HG03108 (cell line): ENCODE data around the gene THY1.
"Not testable (repeated sequence)": the region's sequence is repeated elsewhere in the genome, so short reads cannot be mapped to it uniquely, and the experiment has no call there.

Source experiments
- ATAC-seq: cut with Tn5 transposase; IDR thresholded peaks from one replicate; pipeline ENCODE4 v1.9.1; 2021; ENCODE audit warnings: moderate library complexity; ENCODE audit not compliant: unreplicated experiment

Gene THY1

DNA sequence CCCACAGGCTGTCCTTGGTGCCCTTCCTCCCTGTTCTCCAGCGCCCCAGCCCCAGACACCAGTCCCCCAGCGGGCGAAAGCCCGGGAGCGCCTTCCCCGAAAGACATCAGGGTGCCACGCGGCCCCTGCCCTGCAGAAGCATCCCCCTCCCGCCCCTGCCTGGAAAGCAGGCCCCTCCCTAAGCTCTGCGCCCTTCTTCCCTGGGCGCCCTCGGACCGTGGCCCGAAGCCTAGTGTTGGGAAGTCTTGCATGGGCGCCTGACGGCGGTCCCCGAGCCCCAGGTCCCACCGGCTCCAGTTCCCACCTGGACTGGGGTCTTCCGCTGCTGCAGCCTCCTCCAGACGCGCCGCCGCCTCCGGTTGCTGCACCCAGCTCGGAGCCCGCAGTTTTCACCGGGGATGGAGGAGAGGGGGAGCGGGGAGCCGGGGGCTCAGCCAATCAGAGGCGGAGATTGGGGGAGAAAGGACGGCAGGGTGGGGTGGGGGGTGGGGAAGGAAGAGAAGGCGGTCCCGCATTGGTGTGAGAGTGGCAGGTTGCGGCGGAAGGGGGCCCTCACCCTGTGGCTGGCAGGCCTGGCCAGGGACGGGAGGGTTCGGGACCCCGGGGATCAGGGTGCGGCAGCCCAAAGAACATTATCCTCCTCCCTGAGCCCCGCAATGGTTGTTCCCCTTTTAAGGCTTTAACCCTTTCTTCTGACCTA, at the start of gene THY1:
TSS of gene THY1 (minus strand) at position 364 of the 700 bp plus-strand sequence. CDS start 2,267 bp downstream, outside the sequence.
- no peak for ATAC-seq

DNA sequence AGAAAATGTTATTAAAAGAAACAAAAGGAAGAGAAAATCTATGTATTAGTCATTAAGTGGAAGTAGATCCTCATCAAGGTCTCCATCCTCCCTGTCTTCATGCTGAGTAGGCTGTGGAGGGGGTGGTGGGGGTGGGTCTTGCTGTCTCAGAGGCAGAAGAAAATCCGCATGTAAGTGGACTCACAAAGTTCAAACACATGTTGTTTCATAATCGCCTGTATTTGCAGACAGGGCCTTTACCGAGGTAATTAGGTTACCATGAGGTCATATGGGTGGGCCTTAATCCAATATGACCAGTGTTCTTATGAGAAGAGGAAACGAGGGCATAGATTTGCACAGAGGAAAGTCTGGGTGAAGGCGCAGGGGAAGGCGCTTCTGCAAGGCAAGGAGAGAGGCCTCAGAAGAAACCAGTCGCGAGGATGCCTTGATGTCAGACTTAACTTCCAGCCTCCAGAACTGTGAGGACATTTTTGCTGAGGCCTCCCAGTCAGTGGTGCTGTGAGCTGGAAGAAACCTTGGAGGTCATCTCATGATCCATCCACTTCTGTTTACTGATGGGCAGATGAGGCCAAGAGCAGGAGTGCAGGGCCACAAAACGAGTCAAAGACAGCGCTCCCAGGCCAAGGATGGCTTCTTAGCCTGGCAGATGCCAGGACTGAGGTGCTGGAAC, 49.3 kb upstream of the THY1 start:
- ATAC-seq, result no peak

- no peak for ATAC-seq
Measured at GRCh38 chr11:119471329-119471728, 48.4 kb upstream of the THY1 start.

DNA sequence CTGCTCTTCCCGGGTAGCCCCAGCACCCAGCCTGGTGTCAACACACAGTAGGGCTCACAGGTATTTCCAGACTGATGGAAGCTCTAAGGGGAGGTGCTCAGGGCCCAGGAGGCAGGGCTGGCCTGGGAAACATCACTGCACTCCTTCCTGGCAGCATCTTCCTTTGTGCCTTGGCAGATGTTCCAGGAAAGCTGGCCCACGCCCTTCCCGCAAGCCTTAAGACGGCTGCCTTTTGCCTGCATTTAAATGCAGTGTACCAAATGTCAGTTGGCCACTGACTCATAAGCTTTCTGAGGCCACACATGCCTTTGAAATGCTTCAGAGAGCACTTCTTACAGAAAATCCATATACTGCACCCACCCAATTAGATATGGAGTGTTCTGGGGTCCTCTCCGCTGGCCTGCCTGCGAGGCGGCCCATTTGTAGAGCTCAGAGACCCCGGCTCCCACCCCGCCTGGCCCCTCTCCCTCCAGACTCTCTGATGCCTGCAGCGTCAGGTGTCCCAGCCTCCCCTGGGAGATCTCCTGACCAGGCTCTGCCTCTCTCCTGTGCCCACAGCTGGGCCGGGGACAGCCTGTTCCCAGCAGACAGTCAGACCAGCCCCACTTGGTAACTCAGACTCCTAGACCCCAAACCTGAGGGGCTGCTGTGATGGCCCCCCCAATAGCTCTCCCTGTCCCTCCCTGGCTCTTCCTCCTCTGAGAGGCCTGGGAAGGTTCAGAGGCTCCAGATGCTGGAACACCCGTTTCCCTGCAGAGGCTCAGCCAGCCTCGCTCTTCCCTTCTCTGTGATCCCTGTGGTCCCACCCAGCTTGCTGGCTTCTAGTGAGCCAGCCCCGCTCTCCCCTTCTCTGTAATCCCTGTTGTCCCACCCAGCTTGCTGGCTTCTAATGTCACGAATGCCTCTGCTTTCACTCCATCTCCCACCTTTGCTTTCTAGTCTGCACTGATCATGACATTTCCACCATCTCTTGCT, 47.6 kb upstream of the THY1 start:
- no peak for ATAC-seq

DNA sequence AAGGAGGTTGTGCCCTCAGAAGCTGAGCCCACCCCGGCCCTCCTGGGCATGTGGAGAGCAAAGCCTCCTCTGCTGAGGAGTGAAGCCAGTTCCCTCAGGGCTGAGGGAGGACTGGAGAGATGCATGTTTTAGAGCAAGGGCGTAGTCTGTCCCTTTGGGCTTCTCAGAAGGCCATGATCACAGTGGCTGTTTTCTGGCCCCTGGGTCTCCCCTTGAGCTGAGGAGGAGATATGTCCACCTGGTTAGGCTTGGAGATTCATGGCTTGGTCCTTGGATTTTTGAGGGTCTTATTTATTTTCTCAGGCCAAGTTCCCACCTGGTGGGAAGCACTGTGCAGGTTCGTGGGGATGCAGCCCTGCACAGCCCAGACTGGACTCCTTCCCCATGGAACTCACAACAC, 46.5 kb upstream of the THY1 start:
- ATAC-seq, result no peak

- ATAC-seq, result no peak
Measured at GRCh38 chr11:119468511-119468910, 45.5 kb upstream of the THY1 start.

GRCh38 chr11:119461229-119461963, 38.4 kb upstream of the THY1 start:
- no peak for ATAC-seq

- ATAC-seq, result no peak
Measured at GRCh38 chr11:119460582-119460981, 37.6 kb upstream of the THY1 start.

GRCh38 chr11:119460097-119460496, 37.1 kb upstream of the THY1 start:
- ATAC-seq, result no peak

DNA sequence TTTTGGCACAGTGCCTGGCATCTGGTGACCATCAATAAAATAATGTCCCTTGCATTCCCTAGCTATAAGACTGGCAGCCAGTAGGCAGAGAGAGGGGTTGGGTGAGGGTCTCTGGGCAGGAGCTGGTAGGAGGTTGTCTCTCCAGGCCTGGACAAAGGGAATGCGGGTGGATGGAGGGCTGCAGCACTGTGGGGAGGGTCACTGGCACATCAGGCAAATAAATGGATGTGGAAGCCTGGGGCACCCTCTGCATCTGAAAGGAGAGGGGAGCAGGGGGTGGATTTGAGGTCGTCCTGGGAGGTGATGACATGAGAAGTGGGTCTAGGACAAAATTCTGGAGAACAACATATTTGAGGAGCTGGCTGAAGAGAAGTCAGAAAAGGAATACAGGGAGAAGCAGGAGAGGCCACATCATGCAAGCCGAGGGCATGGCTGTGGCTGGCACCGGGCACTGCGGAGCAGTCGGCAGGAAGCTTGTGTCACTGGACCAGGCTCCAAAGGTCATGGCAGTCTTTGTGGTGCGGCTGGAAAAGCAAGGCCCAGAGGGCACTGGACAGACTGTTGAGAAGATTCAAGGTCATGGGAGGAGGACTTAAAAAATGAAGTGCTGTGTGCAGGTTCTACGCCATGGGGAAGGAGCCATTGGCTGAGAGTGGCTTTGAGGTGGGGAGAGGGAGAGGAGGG, 36.5 kb upstream of the THY1 start:
- no peak for ATAC-seq

- not testable (repeated sequence) for ATAC-seq
Measured at GRCh38 chr11:119455708-119456107, 32.7 kb upstream of the THY1 start.

- ATAC-seq, result not testable (repeated sequence)
Measured at GRCh38 chr11:119455241-119455640, 32.3 kb upstream of the THY1 start.

DNA sequence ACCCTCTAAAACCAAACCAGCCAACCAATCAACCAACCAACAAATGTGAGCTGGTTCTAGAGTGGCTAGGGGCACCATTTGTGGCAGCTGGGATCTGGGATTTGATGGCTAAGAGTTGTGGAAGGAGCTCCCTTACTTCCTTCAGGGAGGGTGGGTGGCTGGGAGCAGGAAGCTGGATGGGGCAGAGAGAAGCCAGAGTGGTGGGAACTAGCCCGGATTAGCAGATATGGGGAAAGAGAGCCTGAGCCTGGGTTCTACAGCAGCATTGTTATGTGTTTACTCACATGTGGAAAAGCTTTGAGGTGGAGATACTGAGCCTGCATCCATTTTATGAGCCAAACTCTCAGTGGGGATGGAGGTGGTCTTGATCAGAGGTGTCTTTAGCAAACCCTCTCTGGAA, 30.9 kb upstream of the THY1 start:
- no peak for ATAC-seq

DNA sequence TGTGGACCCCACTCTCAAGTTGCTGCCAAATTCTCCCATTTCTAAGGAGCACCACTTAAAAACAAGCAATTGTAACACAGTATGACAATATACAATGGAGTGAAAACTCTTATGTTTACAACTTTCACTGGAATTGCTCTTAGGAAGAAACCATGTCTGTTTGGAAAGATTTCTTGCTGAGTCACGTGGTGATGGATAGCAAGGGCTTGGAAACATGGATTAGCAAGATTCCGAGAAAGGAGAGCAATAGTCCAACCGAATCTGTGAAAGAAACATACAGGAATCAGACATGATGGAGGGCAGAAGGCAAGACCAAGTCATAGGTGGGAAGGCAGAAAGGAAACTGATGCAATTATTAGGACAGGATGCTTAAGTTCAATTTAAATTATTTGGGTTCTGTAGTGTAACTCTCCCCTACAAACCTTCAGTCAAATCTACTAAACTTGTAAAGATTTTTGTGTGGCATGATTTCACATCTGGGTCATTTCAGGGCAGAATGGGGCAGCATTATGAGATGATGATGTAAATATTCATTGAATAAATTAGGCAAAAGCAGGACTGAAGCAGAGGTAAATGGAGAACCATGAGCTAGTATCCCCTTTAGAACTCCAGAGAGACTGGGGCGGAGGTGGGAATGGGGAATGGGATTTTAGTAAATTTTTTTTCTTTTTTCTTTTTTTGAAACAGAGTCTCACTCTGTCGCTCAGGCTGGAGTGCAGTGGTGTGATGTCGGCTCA, 27.8 kb upstream of the THY1 start:
- ATAC-seq, result no peak

- ATAC-seq, result no peak
Measured at GRCh38 chr11:119449498-119449897, 26.5 kb upstream of the THY1 start.

- ATAC-seq, result no peak
Measured at GRCh38 chr11:119448380-119448779, 25.4 kb upstream of the THY1 start.

- no peak for ATAC-seq
Measured at GRCh38 chr11:119447664-119448242, 24.8 kb upstream of the THY1 start.

- no peak for ATAC-seq
Measured at GRCh38 chr11:119446871-119447663, 24.1 kb upstream of the THY1 start.
